GM10266 (cell line): Measurements from ENCODE around the gene SLC25A26.

Experiments used
- DNase-seq: peaks from one replicate; pipeline ENCODE4 v3.0.0; 2012; ENCODE audit errors: extremely low spot score
- TF ChIP-seq, protein P1 (sequence below): IDR thresholded peaks from 2 replicates; pipeline ENCODE4 v1.5.1; 2012; ENCODE audit warnings: mild to moderate bottlenecking, low read depth; ENCODE audit not compliant: control insufficient read depth, insufficient read depth; ENCODE audit errors: missing control alignments

The SLC25A26 gene

DNA sequence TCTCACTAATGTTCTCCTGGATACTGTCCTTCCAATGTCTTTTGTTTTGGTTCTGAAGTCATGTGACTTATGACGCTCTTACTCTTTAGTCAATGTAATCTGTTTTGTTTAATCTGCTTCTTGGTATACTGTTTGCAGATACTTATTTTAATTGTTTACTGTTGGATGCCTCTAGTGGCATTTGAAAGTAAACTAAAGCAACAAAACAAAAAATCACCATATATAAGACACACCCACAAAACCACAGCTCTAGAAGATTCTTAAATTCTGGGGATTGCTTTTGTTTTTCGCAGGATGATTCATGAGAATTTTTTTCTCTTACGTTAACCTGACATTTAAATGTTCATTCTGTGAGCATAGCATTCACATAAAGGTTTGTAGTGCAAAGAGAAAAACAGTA is 16.8 kb downstream of the SLC25A26 start:
- no peak for DNase-seq
- TF ChIP-seq, protein P1, sequence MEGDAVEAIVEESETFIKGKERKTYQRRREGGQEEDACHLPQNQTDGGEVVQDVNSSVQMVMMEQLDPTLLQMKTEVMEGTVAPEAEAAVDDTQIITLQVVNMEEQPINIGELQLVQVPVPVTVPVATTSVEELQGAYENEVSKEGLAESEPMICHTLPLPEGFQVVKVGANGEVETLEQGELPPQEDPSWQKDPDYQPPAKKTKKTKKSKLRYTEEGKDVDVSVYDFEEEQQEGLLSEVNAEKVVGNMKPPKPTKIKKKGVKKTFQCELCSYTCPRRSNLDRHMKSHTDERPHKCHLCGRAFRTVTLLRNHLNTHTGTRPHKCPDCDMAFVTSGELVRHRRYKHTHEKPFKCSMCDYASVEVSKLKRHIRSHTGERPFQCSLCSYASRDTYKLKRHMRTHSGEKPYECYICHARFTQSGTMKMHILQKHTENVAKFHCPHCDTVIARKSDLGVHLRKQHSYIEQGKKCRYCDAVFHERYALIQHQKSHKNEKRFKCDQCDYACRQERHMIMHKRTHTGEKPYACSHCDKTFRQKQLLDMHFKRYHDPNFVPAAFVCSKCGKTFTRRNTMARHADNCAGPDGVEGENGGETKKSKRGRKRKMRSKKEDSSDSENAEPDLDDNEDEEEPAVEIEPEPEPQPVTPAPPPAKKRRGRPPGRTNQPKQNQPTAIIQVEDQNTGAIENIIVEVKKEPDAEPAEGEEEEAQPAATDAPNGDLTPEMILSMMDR = no peak

DNA sequence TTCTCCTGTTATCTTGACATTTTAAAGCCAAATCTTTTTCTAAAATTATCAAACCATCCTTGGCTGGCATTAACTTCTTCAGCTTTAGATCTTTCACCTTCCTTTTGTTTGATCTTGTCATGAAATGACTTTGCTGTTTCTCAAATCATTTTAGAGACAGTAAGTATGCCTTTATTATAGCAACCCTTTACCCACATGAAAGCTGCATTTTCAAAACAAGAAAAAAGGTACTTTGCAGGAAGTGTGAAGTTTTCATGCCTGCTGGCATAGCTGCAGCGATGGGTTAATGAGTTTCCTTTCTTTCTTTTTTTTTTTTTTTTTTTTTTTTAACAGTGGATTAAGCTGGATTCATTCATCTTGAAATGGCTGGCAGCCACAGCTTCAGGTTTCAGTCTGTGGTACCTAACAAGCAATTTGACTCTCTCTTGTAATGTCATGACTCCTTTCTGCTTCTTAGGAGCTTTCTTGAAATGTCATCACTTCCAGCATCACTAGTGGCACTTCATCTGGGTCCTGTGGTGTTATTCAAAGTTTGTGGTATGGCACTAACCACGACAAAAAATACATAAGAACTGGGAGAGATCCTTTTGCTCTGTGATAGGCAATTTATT is 18.8 kb downstream of the SLC25A26 start:
- DNase-seq = no peak
- TF ChIP-seq, protein P1 = no peak

DNA sequence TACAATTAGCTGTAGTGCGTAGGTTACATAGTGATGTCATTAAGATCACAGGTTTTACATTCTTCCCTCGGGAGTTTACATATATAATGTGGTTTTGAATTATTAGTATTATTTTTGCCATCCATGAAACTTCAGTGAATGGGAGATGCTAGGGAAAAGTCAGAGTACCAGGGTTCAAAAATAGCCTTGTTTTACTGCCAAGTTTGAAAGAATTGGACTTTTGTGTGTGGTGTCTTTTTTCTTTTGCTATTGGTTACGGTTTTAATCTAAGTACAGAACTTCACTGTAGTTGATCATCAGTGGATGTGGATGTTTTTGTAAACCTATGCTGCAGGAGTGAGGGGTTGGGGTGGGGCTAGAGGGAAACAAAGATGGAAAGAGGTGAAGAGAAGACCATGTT is 20.7 kb downstream of the SLC25A26 start:
- no peak for DNase-seq
- TF ChIP-seq, protein P1 = no peak

DNA sequence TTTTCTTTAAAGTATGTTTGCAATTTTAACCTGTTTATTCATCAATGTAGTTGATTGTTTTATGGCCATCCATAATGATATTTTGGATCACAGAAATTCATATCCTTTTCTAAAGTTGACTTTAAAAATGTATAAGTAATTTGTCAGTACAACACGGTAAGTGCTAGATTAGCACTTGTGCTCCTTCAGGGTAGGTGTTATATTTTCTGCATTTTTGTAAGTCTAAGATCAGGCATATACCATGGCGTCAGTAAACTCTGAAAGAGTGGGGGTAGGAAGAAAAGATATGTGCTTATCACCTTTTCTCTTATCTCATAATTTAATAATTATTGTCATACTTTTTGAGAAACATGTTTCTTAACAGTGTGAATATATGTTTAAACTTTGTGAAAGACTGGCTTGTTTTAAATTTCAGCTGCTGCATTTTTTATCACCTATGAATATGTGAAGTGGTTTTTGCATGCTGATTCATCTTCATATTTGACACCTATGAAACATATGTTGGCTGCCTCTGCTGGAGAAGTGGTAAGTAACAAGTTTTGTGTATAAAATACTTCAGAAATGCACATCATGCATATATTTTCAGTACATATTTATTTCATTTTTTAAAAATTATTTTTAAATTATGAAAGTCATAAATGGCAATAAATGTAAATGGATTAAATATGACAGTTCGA is 22.1 kb downstream of the SLC25A26 start:
- DNase-seq = no peak

DNA sequence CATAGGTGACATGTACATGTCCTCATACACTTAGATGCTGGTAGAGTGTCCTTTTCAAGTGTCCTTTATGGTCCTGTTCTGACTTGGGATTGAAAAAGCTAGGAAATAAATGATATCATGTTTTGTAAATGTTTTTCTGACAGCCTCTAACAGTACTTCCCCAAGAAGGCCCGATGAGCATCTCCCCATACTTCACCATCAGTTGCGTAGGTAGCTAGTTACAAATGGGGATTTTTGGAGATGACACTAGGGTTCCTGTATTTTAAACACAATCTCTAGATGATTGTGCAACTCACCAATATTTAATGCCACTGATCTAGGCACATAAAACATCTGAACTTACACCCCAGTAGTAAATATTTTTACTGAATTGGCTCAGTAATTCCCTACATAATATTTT is 27.8 kb downstream of the SLC25A26 start:
- TF ChIP-seq, protein P1 = no peak
- no peak for DNase-seq

More for the DNA sequence above, 22.1 kb downstream of the SLC25A26 start:
- TF ChIP-seq, protein P1 = no peak

DNA sequence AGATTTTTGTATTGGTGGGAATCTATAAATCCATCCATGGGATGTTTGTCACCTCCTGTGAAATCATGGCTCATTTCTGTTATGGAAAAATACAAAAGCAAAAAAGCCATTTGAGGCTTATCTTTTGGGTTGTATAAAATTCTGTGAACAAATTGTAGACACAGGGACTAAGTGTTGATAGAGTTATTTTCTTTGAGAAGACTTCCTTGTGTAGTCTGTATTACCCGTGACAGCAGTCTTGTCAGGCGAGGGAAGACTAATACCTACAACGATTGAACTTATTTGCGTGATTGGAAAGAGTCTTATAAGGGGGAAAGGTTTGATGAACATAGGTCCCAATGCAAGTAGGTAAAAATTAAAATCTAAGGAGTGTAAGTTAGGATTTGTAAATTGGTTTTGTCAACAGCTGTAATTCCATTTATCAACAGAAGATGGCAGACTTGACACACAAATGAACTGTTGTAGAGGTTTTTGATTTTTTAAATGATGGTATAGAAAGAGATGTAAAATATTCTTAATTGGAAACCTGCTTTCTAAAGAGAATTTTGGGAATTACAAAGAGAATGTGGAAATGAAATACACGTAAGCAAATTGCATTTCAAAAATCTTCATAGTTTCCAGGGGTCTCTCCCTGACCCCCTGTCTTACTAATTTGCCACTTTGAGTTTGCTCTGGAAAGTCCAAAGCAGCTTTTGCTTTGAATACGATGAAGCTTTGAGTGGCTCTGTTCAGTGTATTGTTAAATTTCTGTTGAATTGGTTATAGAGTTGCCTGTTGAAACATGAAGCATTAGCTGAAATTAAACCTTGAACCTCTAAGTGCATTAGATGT is 33.2 kb downstream of the SLC25A26 start:
- peak; percentile 16 for DNase-seq
- TF ChIP-seq, protein P1 = peak; percentile 67

DNA sequence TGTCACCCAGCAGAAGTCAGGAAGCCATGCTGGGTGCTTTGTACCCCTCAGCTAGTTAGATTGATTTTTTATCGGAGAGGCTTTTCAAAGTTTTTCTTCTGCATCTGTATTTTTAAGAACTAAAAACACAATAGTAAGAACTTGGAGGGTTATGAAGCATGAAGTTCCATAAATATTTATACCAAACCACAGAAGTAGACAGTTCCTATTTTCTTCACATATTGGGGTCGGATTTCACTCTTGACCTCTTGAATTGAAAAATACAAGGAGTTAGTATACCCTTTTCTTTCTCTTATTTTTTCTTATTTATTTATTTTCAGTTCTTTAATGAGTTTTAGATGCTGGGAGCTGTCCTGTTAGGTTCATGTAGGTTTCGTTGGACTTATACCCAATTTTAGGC is 35.1 kb downstream of the SLC25A26 start:
- TF ChIP-seq, protein P1 = no peak
- no peak for DNase-seq
